Lower lobe of right lung (tissue), 2 donors: ENCODE data around the gene STOML3. TPM values are rescaled to one million over a fixed set of nuclear protein-coding genes. Genes with fewer than 3 reads are reported as not detected.
"Not testable (repeated sequence)": the region's sequence is repeated elsewhere in the genome, so short reads cannot be mapped to it uniquely, and the experiment has no call there.

Source experiments
- ATAC-seq, 2 donors: fragments of 200-7000 bp; cut with Tn5 transposase; one replicate each; pipeline ENCODE4 v1.9.1; 2020 to 2022; ENCODE audit warnings: mild to moderate bottlenecking in 2 of 2, moderate library complexity in 2 of 2
- DNase-seq: peaks from one replicate; pipeline ENCODE4 v3.0.0-alpha.2; 2020
- H3K27ac ChIP-seq: fragments of 200-600 bp; one replicate; pipeline ENCODE4 v1.8.0; 2022
- H3K27me3 ChIP-seq: fragments of 200-600 bp; one replicate; pipeline ENCODE4 v1.8.0; 2022; ENCODE audit warnings: low read depth
- H3K36me3 ChIP-seq: fragments of 200-600 bp; one replicate; pipeline ENCODE4 v1.8.0; 2022; ENCODE audit warnings: mild to moderate bottlenecking
- H3K4me1 ChIP-seq: fragments of 200-600 bp; one replicate; pipeline ENCODE4 v1.8.0; 2022
- H3K4me3 ChIP-seq: fragments of 200-600 bp; one replicate; pipeline ENCODE4 v1.8.0; 2022; ENCODE audit warnings: mild to moderate bottlenecking
- H3K9me3 ChIP-seq: fragments of 200-600 bp; one replicate; pipeline ENCODE4 v1.8.0; 2022
- CTCF ChIP-seq: fragments of 200-600 bp; IDR thresholded peaks from one replicate; pipeline ENCODE4 v1.8.0; 2022; ENCODE audit warnings: antibody characterized with exemption, mild to moderate bottlenecking
- intact Hi-C: fragments of 100-400 bp; cut with DNase I; formaldehyde crosslinking; loops from one replicate; pipeline ENCODE4 v1.11.0; 2022
- total RNA-seq: library from RNA; stranded (reverse); fragmentation: NEBNext Ultra II Directional; extraction: Animal tissue kit (Norgen Biotek cat#: 25700); gene quantifications from one replicate; pipeline ENCODE4 v1.2.1, GENCODE V29; 2021
- donor health status: DM: no; HTN: yes; CAD: no; lungs with severe emphysema.

Gene STOML3
- total RNA-seq, 1 donor from 2014 or later: 2.7 TPM

- Histone ChIP-seq H3K27ac (no peak overlapping the region), H3K4me3 (no peak overlapping the region), H3K36me3 (peaks cover 83% of the 10 kb centered on the region), H3K27me3 (no peaks in the 10 kb centered on the region), H3K9me3 (no peaks in the 10 kb centered on the region), H3K4me1 (no peaks in the 10 kb centered on the region)
- intact Hi-C loops: no loop called here
- no peak for TF ChIP-seq CTCF
- ATAC-seq (no peak), DNase-seq (no peak)
Observed at GRCh38 chr13:39016087-39016486, 25.5 kb upstream of the STOML3 start.

- Histone ChIP-seq H3K27ac (no peak overlapping the region), H3K27me3 (no peaks in the 10 kb centered on the region), H3K4me3 (no peak overlapping the region), H3K36me3 (peaks cover 97% of the 10 kb centered on the region), H3K9me3 (no peaks in the 10 kb centered on the region), H3K4me1 (no peaks in the 10 kb centered on the region)
- no peak for DNase-seq
- no peak for TF ChIP-seq CTCF
- intact Hi-C loops: no loop called here
- no peak for ATAC-seq
Observed at GRCh38 chr13:39013462-39013861, 22.8 kb upstream of the STOML3 start.

GRCh38 chr13:39012608-39013007, 22.0 kb upstream of the STOML3 start:
- H3K4me1 ChIP-seq: no peaks in the 10 kb centered on the region
- no peak for DNase-seq
- H3K27me3 ChIP-seq: no peaks in the 10 kb centered on the region
- no peak overlapping the region for H3K27ac ChIP-seq
- ATAC-seq: no peak
- no peaks in the 10 kb centered on the region for H3K9me3 ChIP-seq
- H3K4me3 ChIP-seq: no peak overlapping the region
- peaks cover 95% of the 10 kb centered on the region for H3K36me3 ChIP-seq
- no peak for TF ChIP-seq CTCF
- intact Hi-C loops: no loop called here

GRCh38 chr13:39006371-39007111, 15.9 kb upstream of the STOML3 start:
- DNase-seq, H3K27ac ChIP-seq, H3K4me1 ChIP-seq, H3K9me3 ChIP-seq, ATAC-seq, H3K27me3 ChIP-seq, H3K4me3 ChIP-seq, intact Hi-C loops: not testable (repeated sequence)
- H3K36me3 ChIP-seq: peaks cover 34% of the 10 kb centered on the region

- Histone ChIP-seq H3K4me3 (no peak overlapping the region), H3K27me3 (no peaks in the 10 kb centered on the region), H3K27ac (no peak overlapping the region), H3K9me3 (no peaks in the 10 kb centered on the region), H3K36me3 (no peaks in the 10 kb centered on the region), H3K4me1 (no peaks in the 10 kb centered on the region)
- DNase-seq (no peak), ATAC-seq (no peak)
- intact Hi-C loops: no loop called here
- no peak for TF ChIP-seq CTCF
Observed at GRCh38 chr13:38998739-38999138, 8.1 kb upstream of the STOML3 start.

GRCh38 chr13:38993381-38993780, 2.8 kb upstream of the STOML3 start:
- no peak for ATAC-seq
- Histone ChIP-seq H3K4me1 (no peaks in the 10 kb centered on the region), H3K36me3 (no peaks in the 10 kb centered on the region), H3K27me3 (no peaks in the 10 kb centered on the region), H3K27ac (no peak overlapping the region), H3K9me3 (no peaks in the 10 kb centered on the region), H3K4me3 (no peak overlapping the region)
- DNase-seq: no peak
- TF ChIP-seq CTCF: no peak
- intact Hi-C loops: no loop called here
